Breast epithelium (tissue), 4 donors: Measurements from ENCODE around the gene ALOXE3. TPM values are rescaled to one million over a fixed set of nuclear protein-coding genes. Genes with fewer than 3 reads are reported as not detected.

ENCODE experiments used
- DNase-seq, 2 donors: peaks; one replicate each; pipeline ENCODE4 v3.0.0-alpha.2; 2019; ENCODE audit warnings: low spot score in 2 of 2
- H3K27ac ChIP-seq, 2 donors: fragments of 200-600 bp; sonication (generic) in 1 of 2; one replicate each; pipeline ENCODE4 v1.5.1; 2016 to 2019; ENCODE audit warnings: mild to moderate bottlenecking in 1 of 2
- H3K27me3 ChIP-seq, 2 donors: fragments of 200-600 bp; sonication (generic) in 1 of 2; one replicate each; pipeline versions ENCODE4 v1.5.1 to v1.6.0; 2017 to 2019; ENCODE audit warnings: control low read depth in 1 of 2, mild to moderate bottlenecking in 1 of 2
- H3K36me3 ChIP-seq: fragments of 200-600 bp; one replicate; pipeline ENCODE4 v1.5.1; 2019
- H3K4me1 ChIP-seq, 2 donors: fragments of 200-600 bp; sonication (generic); one replicate each; pipeline ENCODE4 v1.5.1; 2016 to 2019; ENCODE audit warnings: control low read depth in 1 of 2
- H3K4me3 ChIP-seq, 3 donors: fragments of 200-600 bp; sonication (generic); 1 replicate in 2 of 3; 2 replicates in 1 of 3; pipeline ENCODE4 v1.5.1; 2016 to 2019; ENCODE audit warnings: mild to moderate bottlenecking in 3 of 3, moderate library complexity in 2 of 3
- H3K9me3 ChIP-seq, 2 donors: fragments of 200-600 bp; sonication (generic) in 1 of 2; one replicate each; pipeline ENCODE4 v1.5.1; 2016 to 2019; ENCODE audit warnings: control low read depth in 1 of 2
- CTCF ChIP-seq, 3 donors: fragments of 450-650 bp; IDR thresholded peaks; one replicate each; pipeline ENCODE4 v1.5.1; 2016 to 2017; ENCODE audit warnings: antibody characterized with exemption in 3 of 3, mild to moderate bottlenecking in 3 of 3, moderate library complexity in 3 of 3
- POLR2A ChIP-seq: fragments of 450-650 bp; IDR thresholded peaks from one replicate; pipeline ENCODE4 v1.6.1; 2016; ENCODE audit warnings: antibody characterized with exemption, mild to moderate bottlenecking, moderate library complexity
- POLR2AphosphoS5 ChIP-seq, 3 donors: sonication (generic); formaldehyde crosslinking; IDR thresholded peaks; one replicate each; pipeline ENCODE4 v1.6.1; 2017; ENCODE audit warnings: antibody characterized with exemption in 3 of 3
- intact Hi-C: fragments of 100-400 bp; cut with DNase I; formaldehyde crosslinking; loops from one replicate; pipeline ENCODE4 v1.15.1; 2023; ENCODE audit warnings: low total_unique reads
- total RNA-seq, 3 donors: library from RNA; depleted of rRNA; stranded (reverse); fragments of >200 nt; gene quantifications; one replicate each; pipeline ENCODE4 v1.1.0, GENCODE V29; 2016

Gene ALOXE3
- total RNA-seq, 3 donors from 2014 or later, result 0.73 TPM; not detected in 2

GRCh38 chr17:8141045-8141444 lies 22.7 kb upstream of the ALOXE3 start:
- H3K36me3 ChIP-seq, result peaks cover 22% of the 10 kb centered on the region
- intact Hi-C loops, result no loop called here
- no peaks in the 10 kb centered on the region for H3K27me3 ChIP-seq
- H3K4me3 ChIP-seq, result no peak overlapping the region
- H3K9me3 ChIP-seq, result no peaks in the 10 kb centered on the region
- peak overlapping the region in 1 of 2 donors; percentile 92 for H3K27ac ChIP-seq
- DNase-seq, result peak in 1 of 2 donors; percentile 44
- TF ChIP-seq CTCF (IDR thresholded peaks at IDR 0.05) (no peak), POLR2A (no peak), POLR2AphosphoS5 (IDR thresholded peaks at IDR 0.05) (peak in 1 of 3 donors; percentile 35)
- peaks cover 0 to 7% of the 10 kb centered on the region in 2 donors for H3K4me1 ChIP-seq

GRCh38 chr17:8140065-8141029 lies 22.0 kb upstream of the ALOXE3 start:
- H3K27ac ChIP-seq, result peak overlapping the region; percentile 87 to 92
- DNase-seq, result peak in 1 of 2 donors; percentile 59
- H3K36me3 ChIP-seq, result peaks cover 16% of the 10 kb centered on the region
- TF ChIP-seq POLR2AphosphoS5 (IDR thresholded peaks at IDR 0.05) (peak in 1 of 3 donors; percentile 12), CTCF (IDR thresholded peaks at IDR 0.05) (no peak)
- H3K4me3 ChIP-seq, result no peak overlapping the region
- intact Hi-C loops, result no loop called here
- H3K4me1 ChIP-seq, result peaks cover 0 to 7% of the 10 kb centered on the region in 2 donors
- no peaks in the 10 kb centered on the region for H3K9me3 ChIP-seq
- H3K27me3 ChIP-seq, result no peaks in the 10 kb centered on the region

GRCh38 chr17:8138672-8139371 lies 20.5 kb upstream of the ALOXE3 start:
- peak overlapping the region in 2 of 3 donors; percentile 32 to 52 for H3K4me3 ChIP-seq
- H3K9me3 ChIP-seq, result no peaks in the 10 kb centered on the region
- peaks cover 8% of the 10 kb centered on the region for H3K36me3 ChIP-seq
- TF ChIP-seq POLR2AphosphoS5 (IDR thresholded peaks at IDR 0.05) (peak; percentile 88 to 95 (median 91)), CTCF (IDR thresholded peaks at IDR 0.05) (peak; percentile 85 to 99 (median 93)), POLR2A (peak; percentile 54)
- peaks cover 0 to 7% of the 10 kb centered on the region in 2 donors for H3K4me1 ChIP-seq
- DNase-seq, result peak; percentile 96 to 97
- intact Hi-C loops, result loop anchor here (10.0 kb wide), 1 partner anchor 76 kb away; the partner anchor contains the start of gene AURKB
- H3K27me3 ChIP-seq, result no peaks in the 10 kb centered on the region
- peak overlapping the region; percentile 87 to 92 for H3K27ac ChIP-seq

GRCh38 chr17:8138374-8138671 lies 20.0 kb upstream of the ALOXE3 start:
- H3K27ac ChIP-seq, result peak overlapping the region; percentile 87 to 92
- no peak for TF ChIP-seq CTCF (IDR thresholded peaks at IDR 0.05)
- no peak for TF ChIP-seq POLR2AphosphoS5 (IDR thresholded peaks at IDR 0.05)
- no peak for TF ChIP-seq POLR2A
- intact Hi-C loops, result loop anchor here (10.0 kb wide), 1 partner anchor 76 kb away; the partner anchor contains the start of gene AURKB

More at GRCh38 chr17:8138374-8138671, 20.0 kb upstream of the ALOXE3 start:
- H3K9me3 ChIP-seq, result no peaks in the 10 kb centered on the region
- H3K36me3 ChIP-seq, result peaks cover 8% of the 10 kb centered on the region
- H3K27me3 ChIP-seq, result no peaks in the 10 kb centered on the region
- peaks cover 0 to 7% of the 10 kb centered on the region in 2 donors for H3K4me1 ChIP-seq
- DNase-seq, result no peak
- H3K4me3 ChIP-seq, result peak overlapping the region in 2 of 3 donors; percentile 32 to 52
